Left kidney (tissue), 2 donors: ENCODE data around the gene CERCAM. TPM values are rescaled to one million over a fixed set of nuclear protein-coding genes. Genes with fewer than 3 reads are reported as not detected.
"Not testable (repeated sequence)": the region's sequence is repeated elsewhere in the genome, so short reads cannot be mapped to it uniquely, and the experiment has no call there.

ENCODE experiments used
- DNase-seq: peaks from one replicate; pipeline ENCODE4 v3.0.0-alpha.2; 2013
- polyA plus RNA-seq: library from polyadenylated mRNA; unstranded; fragments of 120-200 nt; gene quantifications from one replicate; pipeline ENCODE4 v1.2.1, GENCODE V29; 2013; ENCODE audit not compliant: insufficient read length

Gene CERCAM
- polyA plus RNA-seq, 1 donor = 34.9 TPM

DNA sequence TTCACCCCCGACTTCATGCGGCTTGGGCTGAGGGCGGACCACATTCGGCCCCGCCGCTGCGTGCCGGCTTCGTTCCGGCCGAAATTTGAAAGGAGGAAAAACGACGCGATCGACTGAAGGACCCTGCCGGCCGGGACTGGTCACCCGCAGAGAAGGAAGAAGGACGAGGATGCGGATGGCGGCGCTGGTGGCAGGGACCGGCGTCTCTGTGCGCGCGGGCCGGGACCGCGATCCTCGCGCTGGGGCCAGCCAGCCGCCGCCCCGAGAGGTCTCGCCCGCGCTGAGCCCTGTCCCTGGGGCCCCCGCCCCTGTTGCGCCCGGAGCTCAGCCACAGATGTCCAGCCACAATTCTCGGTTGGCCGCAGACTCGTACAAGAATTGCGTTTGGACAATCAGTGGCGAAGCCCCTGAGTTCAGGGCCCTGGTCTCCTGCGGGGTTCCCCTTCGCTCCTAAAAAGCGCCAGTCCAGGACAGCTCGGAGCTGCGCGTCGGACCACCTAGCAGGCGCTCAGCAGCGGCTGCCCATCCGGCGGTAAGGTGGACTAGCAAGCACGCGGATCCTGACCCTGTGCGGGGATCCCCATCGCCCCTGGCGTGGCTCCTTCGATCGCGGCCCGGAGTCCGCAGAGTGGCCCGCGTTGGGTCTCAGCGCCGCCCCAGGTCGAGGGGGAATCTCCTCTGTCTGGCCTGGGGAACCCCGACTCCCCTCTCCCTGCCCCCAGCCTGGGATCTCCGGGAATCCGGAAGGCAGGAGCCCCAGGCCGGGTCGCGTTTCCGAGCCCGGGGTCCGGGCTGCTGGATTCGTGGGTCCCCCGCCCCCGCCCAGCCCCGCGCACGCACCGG lies 28.1 kb upstream of the CERCAM start:
- no peak for DNase-seq

DNA sequence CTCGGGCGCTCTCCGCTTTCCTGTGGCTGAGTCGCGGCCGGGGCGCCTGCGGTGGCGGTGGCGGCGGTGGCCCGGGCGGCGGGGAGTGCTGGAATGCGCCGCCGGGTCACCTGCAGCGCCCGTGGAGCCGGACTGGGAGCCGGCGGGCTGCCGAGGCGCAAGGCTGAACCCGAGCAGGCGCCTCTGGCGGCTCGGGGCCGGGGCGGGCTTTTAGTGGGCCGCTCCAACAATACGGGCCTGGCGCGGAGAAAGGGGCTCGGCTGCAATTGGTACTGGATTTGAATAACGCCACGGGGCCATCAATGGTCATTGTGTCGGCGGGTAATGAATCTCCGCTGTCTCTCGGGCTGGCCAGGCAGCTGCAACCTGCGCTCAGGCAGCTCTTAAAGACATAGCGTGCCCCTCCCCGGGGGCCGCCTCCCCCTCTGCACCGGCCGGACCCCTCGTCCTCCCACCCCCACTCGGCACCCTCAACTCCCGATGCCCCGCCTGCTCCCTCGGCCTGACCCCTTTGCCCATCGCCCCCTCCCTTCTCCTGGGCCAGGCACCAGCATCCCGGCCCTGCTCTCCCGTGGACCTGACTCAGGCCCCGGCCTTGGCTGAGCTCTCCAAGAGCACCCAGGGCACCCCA lies 27.4 kb upstream of the CERCAM start:
- no peak for DNase-seq

DNA sequence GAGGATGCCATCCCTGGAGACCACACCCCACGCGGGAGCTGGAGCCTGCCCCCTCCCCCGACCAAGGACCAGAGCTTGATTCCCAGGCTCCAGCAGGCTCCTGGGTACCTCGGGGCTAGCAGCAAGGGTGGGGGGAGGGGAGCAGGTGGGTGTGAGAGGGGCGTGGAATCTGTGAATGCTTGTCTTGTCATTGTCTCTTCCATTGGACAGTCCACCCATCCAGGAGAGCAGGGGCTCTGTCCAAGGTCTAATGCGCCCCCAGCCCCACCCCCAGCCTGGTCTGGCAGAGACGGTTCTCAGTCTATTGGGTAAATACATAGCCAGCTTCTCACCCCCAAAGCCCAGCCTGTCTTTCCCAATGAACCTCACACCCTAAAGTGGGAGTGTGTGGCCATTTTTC lies 26.7 kb upstream of the CERCAM start:
- DNase-seq = no peak

DNA sequence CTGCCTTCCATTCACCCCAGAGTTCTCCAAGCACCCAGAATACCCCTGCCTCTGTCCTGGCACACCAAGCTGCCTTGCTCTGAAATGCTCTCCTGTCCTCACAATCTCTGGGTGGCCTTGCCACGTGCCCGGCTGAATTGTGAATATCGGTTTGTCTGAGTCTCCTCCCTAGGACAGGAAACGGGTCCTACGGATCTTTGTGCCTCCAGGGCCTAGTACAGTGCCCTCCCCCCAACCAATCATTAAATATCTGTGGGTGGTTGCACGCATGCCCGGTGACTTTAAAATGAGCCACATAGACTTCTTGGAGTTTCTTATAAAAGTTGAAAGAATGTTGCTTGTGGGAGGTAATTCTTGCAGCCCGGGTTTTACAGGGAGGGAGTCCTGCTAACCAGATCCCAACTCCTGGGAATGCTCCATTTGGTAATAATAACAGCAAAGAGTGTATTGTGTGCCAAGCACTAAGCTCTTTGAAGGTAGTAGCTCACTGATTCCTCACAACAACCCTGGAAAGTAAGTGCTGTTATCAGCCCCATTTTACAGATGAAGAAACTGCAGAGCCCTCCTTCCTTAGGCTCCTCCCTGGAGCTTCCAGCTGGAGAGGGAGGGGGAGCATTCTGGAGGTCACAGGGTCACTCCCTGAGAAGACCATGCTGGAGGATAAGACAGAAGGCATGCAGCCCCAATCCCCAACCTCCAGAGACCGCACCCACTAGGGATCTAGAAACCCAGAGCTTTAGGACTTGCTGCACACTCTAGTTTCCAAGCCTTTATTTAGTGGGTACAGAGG lies 26.1 kb upstream of the CERCAM start:
- DNase-seq = no peak

DNA sequence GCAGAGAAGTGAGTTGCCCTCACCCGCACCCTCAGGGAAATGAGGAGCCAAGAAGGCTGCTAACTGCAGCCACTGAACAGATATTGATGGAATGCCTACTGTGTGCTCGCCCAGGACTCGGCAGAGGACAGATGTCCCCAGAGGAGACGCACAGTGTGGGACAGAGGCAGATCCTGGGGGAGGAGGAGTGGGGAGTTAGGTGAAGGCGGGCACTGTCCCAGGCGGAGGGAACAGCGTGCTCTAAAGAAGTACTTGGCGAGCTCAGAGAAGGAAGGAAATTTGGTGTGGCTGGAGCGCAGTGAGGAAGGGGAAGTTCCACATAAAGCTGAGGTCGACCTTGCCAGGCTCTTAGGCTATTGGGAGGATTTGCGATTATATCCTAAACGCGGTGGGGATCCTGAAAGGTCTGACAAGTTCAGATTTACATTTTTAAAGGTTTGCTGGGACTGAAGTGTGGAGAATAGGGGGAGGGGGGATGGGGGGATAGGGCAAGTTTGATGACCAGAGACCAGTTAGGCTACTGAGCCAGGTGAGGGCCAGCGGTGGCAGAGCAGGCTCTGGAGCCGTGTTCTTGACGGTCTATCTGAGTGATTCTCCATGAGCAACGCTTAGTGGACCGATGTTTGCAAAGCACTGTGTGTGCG lies 23.6 kb upstream of the CERCAM start:
- no peak for DNase-seq

DNA sequence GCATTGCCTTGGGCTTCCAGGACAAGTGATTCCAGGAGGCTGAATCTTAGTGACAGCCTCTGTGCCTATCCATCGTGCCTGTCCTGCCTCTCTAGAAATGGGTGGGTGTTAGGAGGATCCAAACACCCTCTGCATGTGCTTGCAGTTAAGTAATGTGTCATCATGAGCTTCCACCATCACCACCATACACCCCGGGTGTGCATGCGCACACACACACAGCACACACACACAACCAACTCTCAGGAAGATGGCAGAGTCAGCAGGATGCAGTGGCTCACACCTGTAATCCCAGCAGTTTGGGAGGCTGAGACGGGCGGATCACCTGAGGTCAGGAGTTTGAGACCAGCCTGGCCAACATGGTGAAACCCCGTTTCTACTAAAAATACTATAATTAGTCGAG lies 22.8 kb upstream of the CERCAM start:
- DNase-seq = no peak

DNA sequence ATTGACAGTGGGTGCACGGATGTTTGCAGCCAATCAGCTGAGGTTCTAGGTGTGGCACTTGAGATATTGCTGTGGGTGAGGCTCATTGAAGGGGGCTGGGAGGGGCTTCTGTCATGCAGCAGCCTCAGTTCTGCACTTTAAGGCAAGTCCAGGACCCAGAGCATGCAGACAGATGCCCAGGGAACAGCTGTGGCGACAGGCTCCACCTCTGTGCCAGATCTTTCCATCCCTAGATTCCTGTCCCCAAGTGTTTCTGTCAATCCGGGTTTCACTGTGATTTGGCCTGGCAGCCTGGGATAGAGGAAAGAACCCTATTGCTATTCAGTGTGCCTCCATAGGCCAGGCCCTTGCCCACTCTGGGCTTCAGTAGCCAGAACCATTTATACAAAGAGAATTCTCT lies 20.8 kb upstream of the CERCAM start:
- DNase-seq = no peak

DNA sequence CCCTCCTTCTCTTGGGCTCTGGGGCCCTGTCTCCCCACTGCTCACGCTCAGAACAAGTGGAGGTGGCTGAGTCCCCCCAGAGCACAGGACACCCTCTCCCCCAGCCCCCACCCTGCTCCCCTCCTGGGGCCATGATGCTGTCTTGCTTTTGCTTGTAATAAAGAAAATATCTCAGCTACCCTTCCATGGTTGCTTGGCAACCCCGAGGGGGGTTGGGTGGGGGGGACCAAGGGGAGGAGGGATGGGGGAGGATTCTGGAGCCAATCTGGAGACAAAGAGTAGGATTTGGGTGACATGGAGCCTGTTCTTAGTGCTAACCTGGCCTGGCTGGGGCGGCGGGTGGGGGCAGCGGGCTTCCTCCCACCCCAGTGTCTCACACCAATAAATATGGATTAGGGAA lies 16.1 kb upstream of the CERCAM start:
- DNase-seq = no peak

DNA sequence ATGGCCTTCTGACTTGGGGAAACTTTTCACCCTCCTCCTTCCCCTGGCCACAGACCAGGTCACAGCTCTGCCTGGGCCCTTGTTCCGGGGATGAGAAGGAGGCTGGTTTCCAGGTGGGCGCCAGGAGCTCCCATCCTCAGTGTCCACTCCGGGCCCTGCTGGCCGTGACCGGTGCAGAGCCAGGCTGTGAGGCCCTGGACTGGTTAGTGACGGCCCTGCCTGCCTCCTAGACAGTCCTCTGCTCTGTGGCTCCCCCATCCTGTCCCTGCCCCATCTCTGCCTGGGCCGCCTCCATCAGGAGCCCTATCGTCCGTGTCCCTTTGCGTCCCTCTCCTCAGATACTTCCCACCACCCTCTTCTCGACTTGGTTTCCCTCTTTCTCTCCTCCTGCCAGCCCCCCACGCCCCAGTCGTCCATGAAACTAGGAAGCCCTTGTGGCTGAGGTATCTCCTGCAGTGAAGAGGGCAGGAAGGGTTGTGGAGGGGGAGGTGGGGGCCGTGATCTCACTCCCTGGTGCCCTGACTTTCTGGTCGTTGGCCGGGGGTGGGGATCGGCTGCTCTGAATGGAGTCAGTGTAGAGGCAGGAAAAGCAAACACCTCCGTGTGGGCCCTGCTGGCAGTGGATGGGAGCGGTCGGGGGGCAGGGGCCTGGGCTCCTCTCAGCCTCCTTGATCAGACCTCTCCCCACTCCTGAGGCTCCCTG lies 15.4 kb upstream of the CERCAM start:
- no peak for DNase-seq

DNA sequence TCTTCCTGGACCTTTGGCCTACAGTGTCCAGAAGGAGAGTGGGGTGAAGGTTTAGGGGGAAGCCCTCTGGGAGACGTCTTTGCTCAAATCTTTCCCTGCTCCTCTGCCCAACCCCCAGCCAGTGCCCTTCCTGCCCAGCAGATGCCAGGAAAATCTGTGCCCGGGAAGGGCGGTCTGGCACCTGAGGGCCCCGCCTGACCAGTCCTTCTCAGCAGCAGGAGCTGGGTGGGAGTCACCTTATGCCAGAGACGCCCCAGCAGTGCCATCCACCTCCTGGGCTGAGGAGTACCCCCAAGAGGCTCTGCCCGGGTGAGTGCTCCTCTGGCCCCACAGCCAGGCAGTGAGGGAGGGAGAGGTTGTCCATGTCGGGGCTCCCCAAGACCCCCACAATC lies 14.9 kb upstream of the CERCAM start:
- DNase-seq = no peak

DNA sequence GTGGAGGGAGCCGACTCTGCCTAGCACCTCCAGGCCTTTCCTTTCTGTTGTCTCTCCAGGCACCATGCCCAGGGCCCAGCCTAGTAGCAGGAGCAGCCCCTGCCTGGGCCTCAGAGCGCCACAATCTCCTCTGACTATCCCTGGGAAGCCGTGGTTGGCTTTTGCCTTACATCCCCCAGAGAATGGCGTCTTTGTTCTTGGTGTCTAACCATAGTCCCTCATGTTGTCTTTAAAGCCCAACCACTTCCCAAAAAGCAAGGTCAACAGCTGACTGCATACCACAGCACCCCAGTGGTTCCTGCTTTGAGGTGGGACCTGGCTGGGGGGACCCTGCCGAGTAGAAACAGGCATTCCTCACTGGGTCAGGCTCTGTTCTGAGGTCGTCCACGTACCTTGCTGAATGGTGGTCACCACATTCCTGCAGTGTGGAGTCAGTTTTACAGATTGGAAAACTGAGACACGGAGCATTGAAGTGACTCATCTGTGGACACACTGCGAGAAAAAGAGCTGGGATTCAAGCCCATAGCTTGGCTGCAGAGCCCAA lies 13.7 kb upstream of the CERCAM start:
- DNase-seq = no peak

DNA sequence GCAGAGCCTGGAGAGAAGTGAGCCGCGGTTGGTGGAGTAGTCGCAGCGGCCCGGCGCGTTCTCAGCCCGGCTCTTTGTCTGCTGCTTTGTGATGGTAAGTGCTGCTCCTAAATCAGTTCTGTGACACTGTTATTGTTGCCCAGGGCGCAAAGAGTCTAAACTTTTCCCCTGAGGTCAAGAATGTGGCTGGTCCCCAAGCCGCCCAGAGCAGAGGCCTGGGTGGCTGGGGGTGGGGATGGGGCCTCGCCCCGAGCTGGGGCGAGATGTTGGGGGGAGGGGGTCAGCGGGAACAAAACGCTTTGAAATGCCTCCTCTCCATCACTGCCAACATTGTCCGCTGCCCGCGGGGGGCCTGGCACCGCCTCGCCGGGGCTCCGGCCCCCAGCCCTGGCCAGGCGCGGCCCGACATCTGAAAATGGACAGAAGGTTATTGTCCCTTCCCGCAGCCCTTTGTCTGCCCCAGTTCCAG lies 11.7 kb upstream of the CERCAM start:
- no peak for DNase-seq

DNA sequence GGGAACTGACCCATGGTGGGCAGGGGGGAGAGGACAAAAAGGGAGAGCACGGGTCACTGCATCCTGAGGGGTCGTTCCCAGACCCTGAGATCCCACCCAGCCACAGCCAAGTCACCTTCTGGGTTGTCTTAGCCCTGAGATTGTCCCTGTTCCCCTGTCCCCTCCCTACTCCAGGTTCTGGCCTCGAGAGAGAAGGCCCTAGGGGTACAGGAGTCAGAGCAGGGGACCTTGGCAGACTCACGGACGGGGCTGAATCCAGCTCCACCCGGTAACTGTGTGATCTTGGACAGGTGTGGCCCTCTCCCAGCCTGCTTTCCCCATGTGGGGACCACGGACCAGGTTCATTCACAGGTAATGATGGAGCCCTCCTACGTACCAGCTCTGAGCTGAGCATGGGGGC lies 11.2 kb upstream of the CERCAM start:
- no peak for DNase-seq

DNA sequence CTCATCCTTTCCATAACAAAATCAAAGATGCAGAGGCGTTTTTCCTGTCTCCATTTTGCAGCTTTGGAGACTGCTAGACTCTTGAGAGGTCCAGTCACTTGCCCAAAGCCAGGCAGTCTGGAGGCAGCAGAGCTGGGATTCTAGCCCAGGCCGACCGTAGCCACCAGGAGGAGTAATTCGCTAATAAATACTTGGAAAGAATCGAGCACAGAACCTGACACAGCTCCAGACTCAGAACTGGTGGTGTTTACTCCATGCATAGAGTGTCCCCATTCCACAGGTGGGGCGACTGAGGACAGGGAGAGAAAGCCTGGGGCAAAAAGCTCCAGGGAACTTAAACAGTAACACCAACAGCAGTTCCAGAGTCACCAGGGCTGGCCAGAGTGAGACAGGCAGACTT lies 10.7 kb upstream of the CERCAM start:
- no peak for DNase-seq

DNA sequence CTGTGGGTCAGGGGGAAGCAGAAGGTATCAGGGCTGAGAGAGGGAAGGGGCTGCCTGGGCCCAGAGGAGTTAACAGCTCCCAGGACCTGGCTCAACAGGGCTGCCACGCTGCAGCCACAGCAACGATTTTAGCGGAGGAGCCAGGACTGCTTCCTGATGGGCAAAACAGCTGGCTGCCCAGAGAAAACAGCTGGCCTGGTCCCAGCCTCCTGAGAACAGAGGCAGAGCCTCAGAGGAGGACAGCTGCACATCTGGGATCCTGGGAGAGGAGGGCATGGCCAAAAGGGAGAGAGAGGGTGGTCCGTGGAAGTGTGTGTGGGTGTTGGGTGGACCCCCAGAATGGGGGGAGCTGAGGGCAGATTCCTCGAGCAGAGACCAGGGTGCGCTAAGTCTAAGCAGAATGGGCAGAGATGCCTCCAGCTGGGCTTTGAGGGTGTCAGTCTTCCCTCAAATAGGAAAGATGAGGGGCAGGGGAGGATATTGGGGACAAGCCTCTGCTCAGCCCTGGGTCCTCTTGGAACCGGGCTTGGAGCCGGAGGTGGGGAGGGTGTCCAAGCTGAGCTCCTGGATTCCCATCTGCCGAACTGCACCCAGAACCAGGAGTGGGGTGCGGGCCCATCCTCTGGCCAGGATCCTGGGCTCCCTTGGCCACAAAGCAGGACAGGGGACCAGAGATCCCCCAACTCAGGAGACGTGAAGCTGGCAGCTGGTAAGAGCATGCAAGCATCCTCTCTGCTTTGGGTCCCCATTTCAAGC lies 9.1 kb upstream of the CERCAM start:
- no peak for DNase-seq

DNA sequence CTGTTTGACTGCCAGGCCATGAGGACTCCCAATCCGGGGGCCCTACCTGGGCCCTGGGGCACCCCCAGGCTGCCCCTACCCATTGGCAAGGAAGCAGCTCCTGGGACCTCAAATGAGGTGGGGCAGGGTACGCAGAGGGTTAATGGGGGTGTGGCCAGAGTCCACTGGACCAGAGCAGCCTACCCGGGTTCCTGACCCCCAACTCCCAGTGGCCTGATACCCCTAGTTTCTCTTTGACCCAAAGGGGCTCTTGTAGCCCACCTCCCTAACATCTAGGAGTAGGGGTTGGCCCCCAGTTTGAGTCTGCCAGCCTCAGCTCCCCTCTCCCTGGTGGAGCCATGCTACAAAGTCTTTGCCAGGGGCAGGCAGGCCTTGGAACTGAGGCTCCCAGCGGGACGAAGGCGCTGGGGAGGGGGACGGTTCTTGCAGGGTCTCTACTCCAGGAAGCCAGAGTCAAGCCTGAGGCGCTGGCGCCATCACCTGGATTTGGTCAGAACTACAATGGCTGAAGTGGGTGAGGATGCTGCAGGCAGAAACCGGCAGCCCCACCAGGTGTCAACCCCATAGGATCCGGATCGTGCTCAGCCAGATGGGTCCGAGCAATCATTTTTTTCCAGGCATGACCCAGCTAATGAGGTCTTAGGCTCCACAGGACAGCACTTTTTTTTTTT lies 8.4 kb upstream of the CERCAM start:
- peak; percentile 70 for DNase-seq

DNA sequence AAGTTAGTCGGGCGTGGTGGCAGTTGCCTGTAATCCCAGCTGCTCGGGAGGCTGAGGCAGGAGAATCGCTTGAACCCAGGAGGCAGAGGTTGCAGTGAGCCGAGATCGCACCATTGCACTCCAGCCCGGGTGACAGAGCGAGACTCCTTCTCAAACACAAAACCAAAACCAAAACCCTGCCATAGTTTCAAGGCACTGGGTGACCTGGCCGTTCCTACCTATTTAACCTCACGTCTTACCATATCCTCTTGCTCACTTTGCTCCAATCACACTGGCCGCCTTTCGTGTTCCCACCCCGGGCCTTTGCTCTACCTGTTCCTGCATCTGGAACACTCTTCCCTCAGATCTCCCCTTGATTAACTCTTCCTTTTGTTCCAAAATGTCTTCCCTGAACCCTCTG lies 6.9 kb upstream of the CERCAM start:
- DNase-seq = not testable (repeated sequence)

DNA sequence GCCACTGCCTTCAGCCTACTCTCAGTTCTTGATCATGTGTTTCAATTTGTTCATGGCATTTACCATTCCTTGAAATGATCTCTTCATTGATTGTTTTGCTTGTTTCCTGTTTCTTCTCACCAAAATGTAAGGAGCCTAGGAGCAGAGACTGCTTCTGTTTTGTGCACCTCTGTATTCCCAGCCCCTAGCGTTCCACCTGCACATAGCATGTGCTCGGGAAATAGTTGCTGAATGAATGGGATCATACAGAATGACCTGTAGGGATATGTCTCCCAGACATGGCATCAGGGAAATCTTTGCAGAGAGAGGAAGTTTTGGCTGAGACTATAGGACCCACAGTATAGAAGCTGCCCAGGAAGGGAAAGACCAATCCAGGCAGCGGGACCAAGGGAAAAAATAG lies 6.2 kb upstream of the CERCAM start:
- DNase-seq = no peak

DNA sequence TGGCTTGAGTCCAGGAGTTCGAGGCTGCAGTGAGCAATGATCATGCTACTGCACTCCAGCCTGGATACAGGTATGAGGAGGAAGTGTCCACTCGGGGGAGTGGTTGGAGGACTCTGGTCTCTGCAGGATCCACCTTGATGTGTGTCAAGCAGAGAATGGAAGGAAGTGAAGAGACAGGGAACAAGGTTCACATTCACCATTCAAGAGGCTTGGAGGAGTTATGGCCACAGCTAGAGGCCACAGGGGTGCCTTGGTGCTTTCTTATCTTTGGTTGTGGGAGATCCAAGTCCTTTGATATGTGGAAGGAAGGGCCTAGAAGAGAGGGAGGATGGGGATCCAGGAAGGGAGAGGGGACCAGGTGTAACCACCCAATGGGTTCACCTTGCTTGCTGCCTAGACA lies 5.4 kb upstream of the CERCAM start:
- no peak for DNase-seq

DNA sequence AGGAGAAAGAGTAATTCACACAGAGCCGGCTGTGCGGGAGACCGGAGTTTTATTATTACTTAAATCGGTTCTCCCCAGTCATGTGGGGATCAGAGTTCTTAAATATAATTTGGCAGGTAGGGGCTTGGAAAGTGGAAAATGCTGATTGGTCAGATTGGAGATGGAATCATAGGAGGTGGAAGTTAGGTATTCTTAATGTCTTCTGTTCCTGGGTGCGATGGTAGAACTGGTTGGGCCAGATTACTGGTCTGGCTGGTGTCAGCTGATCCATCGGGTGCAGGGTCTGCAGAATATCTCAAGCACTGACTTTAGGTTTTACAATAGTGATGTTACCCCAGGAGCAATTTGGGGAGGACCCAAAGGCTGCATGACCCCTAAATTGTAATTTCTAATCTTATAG lies 4.6 kb upstream of the CERCAM start:
- DNase-seq = no peak
